DMS 273 (cell line): ENCODE measurements around the gene INSM2.

Source experiments
- DNase-seq: peaks from one replicate; lab custom pipeline; 2025; ENCODE audit not compliant: unreplicated experiment; lab: John Stamatoyannopoulos, UW

The INSM2 gene

DNA sequence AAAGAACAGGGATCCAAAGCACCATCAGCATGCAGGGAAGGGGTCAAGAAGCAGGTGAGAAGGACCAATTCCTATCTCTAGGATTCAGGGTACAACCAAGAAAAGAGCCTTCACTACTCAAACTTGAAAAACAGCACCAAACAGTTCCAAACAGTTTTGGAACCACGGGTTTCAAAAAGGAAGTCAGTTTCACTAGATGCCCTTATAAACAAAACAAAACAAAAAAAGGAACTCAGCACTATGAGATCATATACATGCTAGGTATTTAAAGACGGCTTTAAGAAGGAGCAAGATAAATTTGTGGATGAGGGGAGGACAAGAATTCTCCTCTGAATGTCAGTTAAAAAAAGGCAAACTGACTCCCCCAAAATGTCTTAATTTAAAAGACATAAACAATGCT lies 6.0 kb downstream of the INSM2 start:
- DNase-seq, result no peak

DNA sequence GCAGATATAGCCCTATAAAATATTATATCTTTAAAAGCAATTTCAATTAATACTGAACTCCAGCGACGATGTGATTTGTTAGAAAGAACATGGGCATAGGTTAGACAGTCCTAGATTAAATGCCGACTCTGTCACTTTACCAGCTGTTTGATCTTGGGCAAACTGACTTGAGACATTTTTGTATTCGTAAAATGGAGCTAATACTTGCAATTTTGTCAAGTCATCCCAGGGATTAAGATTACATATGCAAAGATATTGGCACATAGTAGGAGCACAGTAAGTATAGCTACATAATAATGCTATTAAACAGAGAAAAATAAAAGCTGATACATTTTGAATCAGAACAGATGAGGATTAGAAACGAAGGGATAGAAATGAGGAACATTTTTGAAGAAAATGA lies 9.0 kb downstream of the INSM2 start:
- no peak for DNase-seq

DNA sequence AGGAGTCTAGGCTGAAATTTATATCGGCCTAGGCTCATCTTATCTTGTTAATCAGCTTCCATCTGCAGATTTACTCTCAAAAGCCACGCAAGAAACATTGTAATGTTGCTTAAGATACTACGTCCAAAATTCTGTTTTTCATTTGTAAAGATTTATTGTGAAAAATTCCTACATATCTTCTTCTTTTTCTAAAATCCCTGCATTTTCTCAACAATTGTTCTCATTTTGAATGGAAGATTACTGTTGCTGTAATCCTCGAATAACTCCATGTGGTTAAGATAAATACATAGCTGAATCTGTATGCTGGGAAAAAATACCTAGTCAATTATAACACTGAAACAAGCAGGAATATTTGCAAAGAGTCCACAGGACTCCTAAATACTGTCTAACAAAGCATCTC lies 15.6 kb downstream of the INSM2 start:
- DNase-seq, result no peak

GRCh38 chr14:35551081-35551480 lies 17.1 kb downstream of the INSM2 start:
- DNase-seq, result no peak

DNA sequence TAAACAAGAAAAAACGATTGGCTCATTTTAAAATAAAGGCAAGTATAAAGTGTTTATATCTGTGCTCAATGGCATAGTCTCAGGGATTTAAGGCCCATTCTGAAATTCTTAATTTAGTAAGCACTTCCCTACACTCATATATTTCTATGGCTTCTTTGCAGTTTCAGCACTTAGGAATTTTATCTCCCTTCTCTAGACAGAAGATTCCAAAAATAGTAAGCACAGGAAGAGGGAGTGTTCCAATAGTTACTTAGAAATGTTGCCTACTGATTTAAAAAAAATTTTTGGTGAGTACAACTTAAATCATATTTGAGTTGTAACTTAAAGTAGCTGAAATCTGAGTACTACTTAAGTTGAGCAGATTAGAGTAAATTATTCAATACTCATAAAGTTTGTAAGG lies 19.8 kb downstream of the INSM2 start:
- no peak for DNase-seq

DNA sequence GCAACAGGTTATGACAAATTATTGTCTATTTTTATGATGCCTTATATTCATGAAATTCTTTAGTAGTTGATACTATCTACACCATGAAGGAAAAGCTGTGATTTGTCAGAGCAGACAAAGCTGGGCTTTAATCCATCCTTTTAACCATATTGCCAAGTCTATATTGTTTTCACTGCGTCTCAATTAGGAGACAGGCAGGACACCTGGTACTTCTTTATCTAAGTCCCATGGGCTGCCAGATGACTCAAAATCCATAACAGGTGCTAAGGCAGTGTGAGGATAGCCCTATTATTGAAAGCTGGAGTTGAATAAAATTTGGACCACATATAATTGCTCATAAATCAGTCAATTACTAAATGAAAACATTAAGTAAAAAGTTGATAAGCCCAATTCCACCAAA lies 22.6 kb downstream of the INSM2 start:
- DNase-seq, result peak; percentile 31

- no peak for DNase-seq
Measured at GRCh38 chr14:35557221-35557747, 23.3 kb downstream of the INSM2 start.

- DNase-seq, result peak; percentile 75
Measured at GRCh38 chr14:35558680-35559079, 24.7 kb downstream of the INSM2 start.

- DNase-seq, result no peak
Measured at GRCh38 chr14:35565871-35566464, 32.0 kb downstream of the INSM2 start.

DNA sequence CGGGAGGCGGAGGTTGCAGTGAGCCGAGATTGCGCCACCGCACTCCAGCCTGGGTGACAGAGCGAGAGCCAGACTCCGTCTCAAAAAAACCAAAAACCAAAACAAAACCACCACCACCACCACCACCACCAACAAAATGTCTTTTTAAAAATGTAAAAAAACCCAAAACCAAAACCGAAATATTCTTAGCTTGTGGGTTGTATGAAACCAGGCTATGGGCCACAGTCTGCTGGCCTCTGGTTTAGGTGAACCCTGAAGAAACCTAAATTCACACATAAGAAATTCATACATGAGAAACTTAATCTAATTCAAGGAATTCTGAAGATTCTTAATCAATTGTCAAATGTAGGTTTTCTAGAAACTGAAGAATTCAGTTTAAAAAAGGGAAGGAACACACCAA lies 37.6 kb downstream of the INSM2 start:
- no peak for DNase-seq

DNA sequence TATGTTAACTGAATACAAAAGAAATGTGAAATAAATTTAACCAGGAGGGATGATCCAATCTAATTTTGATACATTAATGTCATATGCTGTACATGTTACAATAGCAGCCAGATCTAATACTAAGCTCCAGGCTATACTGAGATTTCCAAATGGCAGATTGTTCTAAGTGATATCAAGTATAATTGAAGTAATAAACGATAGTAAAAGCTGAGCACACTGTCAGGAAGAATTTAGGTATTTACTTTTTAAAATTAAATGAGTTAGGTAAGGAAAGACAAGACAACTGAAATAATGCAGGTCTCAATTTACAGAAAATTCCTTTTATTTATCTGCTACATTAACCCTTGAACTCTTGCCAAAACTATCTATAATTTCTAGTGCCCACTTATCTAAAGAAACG lies 39.9 kb downstream of the INSM2 start:
- DNase-seq, result no peak

DNA sequence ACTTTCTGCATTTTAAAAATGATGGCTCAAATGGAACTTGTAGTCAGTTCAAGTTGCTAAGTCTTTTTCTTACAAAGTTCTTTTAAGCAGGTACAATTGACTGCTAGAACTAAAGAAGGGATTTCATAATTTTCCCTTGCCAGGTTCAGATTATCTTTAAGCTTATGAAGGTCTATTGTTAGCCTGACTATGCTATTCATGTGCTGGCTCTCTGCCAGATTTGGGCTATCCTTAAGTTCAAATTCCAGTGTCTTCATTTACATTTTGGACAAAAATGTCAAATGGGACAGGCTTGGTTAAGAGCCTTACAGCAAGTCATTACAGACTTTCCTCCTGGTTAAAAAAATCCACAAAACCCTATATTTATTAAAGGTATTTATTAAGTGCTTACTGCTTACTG lies 42.3 kb downstream of the INSM2 start:
- DNase-seq, result no peak

GRCh38 chr14:35576856-35577255 lies 42.9 kb downstream of the INSM2 start:
- DNase-seq, result no peak

DNA sequence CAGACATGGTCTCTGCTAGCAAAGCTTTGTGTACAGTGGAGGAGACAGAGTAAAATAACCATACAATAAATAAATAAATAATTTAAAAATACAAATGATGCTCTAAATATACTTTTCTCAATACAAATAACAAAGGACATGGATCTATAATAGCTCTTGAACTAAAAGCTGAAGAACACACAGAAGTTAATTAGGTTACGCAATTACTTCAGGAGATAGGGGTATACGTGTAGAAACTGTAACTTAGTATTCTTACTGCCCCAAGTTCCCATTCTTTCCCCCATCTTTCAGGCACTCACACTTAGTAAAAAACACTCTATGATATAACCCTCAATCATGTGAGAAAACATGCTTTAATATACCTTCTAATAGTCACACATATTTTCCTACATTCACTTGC lies 44.2 kb downstream of the INSM2 start:
- no peak for DNase-seq

- no peak for DNase-seq
Measured at GRCh38 chr14:35578639-35579038, 44.7 kb downstream of the INSM2 start.
